ENCODE measurements around the gene SNED1.

Gene SNED1

GRCh38 chr2:241070811-241071676 lies 72.6 kb downstream of the SNED1 start:
- no peak for TF ChIP-seq CTCF (IDR thresholded peaks at IDR 0.05; ENCODE audit: insufficient read depth, low read length, missing control alignments)
- CTCF ChIA-PET: no interaction called here
- POLR2A ChIA-PET: no interaction called here
- no peak overlapping the region for H3K4me3 ChIP-seq (ENCODE audit: low read depth, low read length)
- DNase-seq (ENCODE audit: low read depth, low spot score): no peak

GRCh38 chr2:241071677-241072111 lies 73.3 kb downstream of the SNED1 start:
- POLR2A ChIA-PET: no interaction called here
- CTCF ChIA-PET: no interaction called here
- H3K4me3 ChIP-seq (ENCODE audit: low read depth, low read length): no peak overlapping the region
- no peak for DNase-seq (ENCODE audit: low read depth, low spot score)
- TF ChIP-seq CTCF (IDR thresholded peaks at IDR 0.05; ENCODE audit: insufficient read depth, low read length, missing control alignments): no peak

GRCh38 chr2:241072151-241072550 lies 73.7 kb downstream of the SNED1 start:
- no peak for DNase-seq (ENCODE audit: low read depth, low spot score)
- ChIA-PET CTCF (no interaction called here), POLR2A (no interaction called here)
- no peak overlapping the region for H3K4me3 ChIP-seq (ENCODE audit: low read depth, low read length)
- no peak for TF ChIP-seq CTCF (IDR thresholded peaks at IDR 0.05; ENCODE audit: insufficient read depth, low read length, missing control alignments)

GRCh38 chr2:241072553-241073165 lies 74.2 kb downstream of the SNED1 start:
- ChIA-PET POLR2A (no interaction called here), CTCF (no interaction called here)
- TF ChIP-seq CTCF (IDR thresholded peaks at IDR 0.05; ENCODE audit: insufficient read depth, low read length, missing control alignments): no peak
- no peak overlapping the region for H3K4me3 ChIP-seq (ENCODE audit: low read depth, low read length)
- no peak for DNase-seq (ENCODE audit: low read depth, low spot score)

GRCh38 chr2:241073166-241074064 lies 75.0 kb downstream of the SNED1 start:
- CTCF ChIA-PET: no interaction called here
- POLR2A ChIA-PET: no interaction called here
- H3K4me3 ChIP-seq (ENCODE audit: low read depth, low read length): no peak overlapping the region
- no peak for TF ChIP-seq CTCF (IDR thresholded peaks at IDR 0.05; ENCODE audit: insufficient read depth, low read length, missing control alignments)
- DNase-seq (ENCODE audit: low read depth, low spot score): no peak
